BE2C (cell line): ENCODE data around the gene FBRSL1.
A peak's percentile ranks its signal among the peaks of the same experiment; 100 is the strongest.

Source experiments
- DNase-seq: peaks from one replicate; pipeline ENCODE4 v3.0.0-alpha.2; 2020
- H3K27me3 ChIP-seq: fragments of 250-450 bp; sonication (Bioruptor Pico); 2 replicates; pipeline ENCODE4 v1.5.1; 2020; ENCODE audit warnings: mild to moderate bottlenecking
- H3K36me3 ChIP-seq: fragments of 250-450 bp; sonication (Bioruptor Pico); 2 replicates; pipeline ENCODE4 v1.5.1; 2020; ENCODE audit warnings: mild to moderate bottlenecking
- H3K4me1 ChIP-seq: fragments of 250-450 bp; sonication (Bioruptor Pico); 2 replicates; pipeline ENCODE4 v1.5.1; 2020
- H3K4me3 ChIP-seq: 2 replicates; pipeline ENCODE4 v1.5.1; 2011; ENCODE audit warnings: low read depth, low read length
- H3K9me3 ChIP-seq: fragments of 250-450 bp; sonication (Bioruptor Pico); 2 replicates; pipeline ENCODE4 v1.5.1; 2020
- CTCF ChIP-seq: IDR thresholded peaks from 2 replicates; pipeline ENCODE4 v1.5.1; 2012; ENCODE audit warnings: mild to moderate bottlenecking, low read depth, low read length

The FBRSL1 gene

GRCh38 chr12:132522592-132523380, 32.8 kb downstream of the FBRSL1 start:
- no peak for DNase-seq
- no peaks in the 10 kb centered on the region for H3K36me3 ChIP-seq
- TF ChIP-seq CTCF, result no peak
- H3K4me3 ChIP-seq, result no peak overlapping the region
- H3K27me3 ChIP-seq, result no peaks in the 10 kb centered on the region
- H3K9me3 ChIP-seq, result no peaks in the 10 kb centered on the region
- H3K4me1 ChIP-seq, result no peaks in the 10 kb centered on the region

- no peaks in the 10 kb centered on the region for H3K4me1 ChIP-seq
- no peaks in the 10 kb centered on the region for H3K9me3 ChIP-seq
- no peaks in the 10 kb centered on the region for H3K36me3 ChIP-seq
- H3K4me3 ChIP-seq, result no peak overlapping the region
- peak; percentile 81 for TF ChIP-seq CTCF
- DNase-seq, result peak; percentile 81
- H3K27me3 ChIP-seq, result no peaks in the 10 kb centered on the region
Observed at GRCh38 chr12:132523576-132524331, 33.8 kb downstream of the FBRSL1 start.

GRCh38 chr12:132524405-132524804, 34.5 kb downstream of the FBRSL1 start:
- H3K27me3 ChIP-seq, result no peaks in the 10 kb centered on the region
- no peak overlapping the region for H3K4me3 ChIP-seq
- no peak for DNase-seq
- TF ChIP-seq CTCF, result no peak
- no peaks in the 10 kb centered on the region for H3K4me1 ChIP-seq
- H3K36me3 ChIP-seq, result no peaks in the 10 kb centered on the region
- H3K9me3 ChIP-seq, result no peaks in the 10 kb centered on the region

- Histone ChIP-seq H3K4me1 (no peaks in the 10 kb centered on the region), H3K9me3 (no peaks in the 10 kb centered on the region), H3K27me3 (no peaks in the 10 kb centered on the region), H3K36me3 (no peaks in the 10 kb centered on the region), H3K4me3 (no peak overlapping the region)
- no peak for DNase-seq
- no peak for TF ChIP-seq CTCF
Observed at GRCh38 chr12:132525011-132525832, 35.3 kb downstream of the FBRSL1 start.

- TF ChIP-seq CTCF, result no peak
- H3K27me3 ChIP-seq, result no peaks in the 10 kb centered on the region
- DNase-seq, result no peak
- H3K4me1 ChIP-seq, result no peaks in the 10 kb centered on the region
- H3K4me3 ChIP-seq, result no peak overlapping the region
- H3K9me3 ChIP-seq, result no peaks in the 10 kb centered on the region
- no peaks in the 10 kb centered on the region for H3K36me3 ChIP-seq
Observed at GRCh38 chr12:132525833-132526455, 36.0 kb downstream of the FBRSL1 start.
